ENCODE results near the gene SIK3. TPM values are rescaled to one million over a fixed set of nuclear protein-coding genes. Genes with fewer than 3 reads are reported as not detected.
A peak's percentile ranks its signal among the peaks of the same experiment; 100 is the strongest.

SIK3 gene
- total RNA-seq, 1 experiment from 2014 or later = 34.4 TPM

GRCh38 chr11:116812109-116812508 is 286.1 kb downstream of the SIK3 start:
- ATAC-seq (no peak), DNase-seq (ENCODE audit: low spot score) (no peak)
- Mint-ChIP-seq H3K27ac (no peak overlapping the region), H3K27me3 (ENCODE audit: low read depth) (no peaks in the 10 kb centered on the region), H3K36me3 (no peaks in the 10 kb centered on the region), H3K4me1 (no peaks in the 10 kb centered on the region), H3K9me3 (no peaks in the 10 kb centered on the region), H3K4me3 (no peak overlapping the region)
- CTCF ChIA-PET = no interaction called here
- POLR2A ChIA-PET = no interaction called here
- TF ChIP-seq AFF4 (CRISPR knock-in tag; IDR thresholded peaks at IDR 0.05; ENCODE audit: borderline replicate concordance) (no peak), HMGA2 (CRISPR knock-in tag; IDR thresholded peaks at IDR 0.05) (peak; percentile 92; the same call in 1 of the 2 replicates)

- Mint-ChIP-seq H3K36me3 (no peaks in the 10 kb centered on the region), H3K9me3 (no peaks in the 10 kb centered on the region), H3K27me3 (ENCODE audit: low read depth) (no peaks in the 10 kb centered on the region), H3K27ac (no peak overlapping the region), H3K4me3 (no peak overlapping the region), H3K4me1 (no peaks in the 10 kb centered on the region)
- POLR2A ChIA-PET = no interaction called here
- ATAC-seq (no peak), DNase-seq (ENCODE audit: low spot score) (no peak)
- CTCF ChIA-PET = interaction anchor here (0.6 to 1.0 kb wide), 4 partner anchors 20 to 558 kb away, joined by 3 to 5 read pairs (median 4); partner anchors contain the start of gene APOA5
- TF ChIP-seq STAT6 (CRISPR knock-in tag; conservative IDR thresholded peaks at IDR 0.05; ENCODE audit: low read depth) (no peak), ZNF281 (CRISPR knock-in tag; IDR thresholded peaks at IDR 0.05) (no peak), MXD4 (CRISPR knock-in tag; IDR thresholded peaks at IDR 0.05; ENCODE audit: borderline replicate concordance) (no peak), ZBTB43 (CRISPR knock-in tag; IDR thresholded peaks at IDR 0.05) (no peak), IRF2 (CRISPR knock-in tag; IDR thresholded peaks at IDR 0.05; ENCODE audit: borderline replicate concordance, low read depth) (no peak)
- TF ChIP-seq, protein P1, sequence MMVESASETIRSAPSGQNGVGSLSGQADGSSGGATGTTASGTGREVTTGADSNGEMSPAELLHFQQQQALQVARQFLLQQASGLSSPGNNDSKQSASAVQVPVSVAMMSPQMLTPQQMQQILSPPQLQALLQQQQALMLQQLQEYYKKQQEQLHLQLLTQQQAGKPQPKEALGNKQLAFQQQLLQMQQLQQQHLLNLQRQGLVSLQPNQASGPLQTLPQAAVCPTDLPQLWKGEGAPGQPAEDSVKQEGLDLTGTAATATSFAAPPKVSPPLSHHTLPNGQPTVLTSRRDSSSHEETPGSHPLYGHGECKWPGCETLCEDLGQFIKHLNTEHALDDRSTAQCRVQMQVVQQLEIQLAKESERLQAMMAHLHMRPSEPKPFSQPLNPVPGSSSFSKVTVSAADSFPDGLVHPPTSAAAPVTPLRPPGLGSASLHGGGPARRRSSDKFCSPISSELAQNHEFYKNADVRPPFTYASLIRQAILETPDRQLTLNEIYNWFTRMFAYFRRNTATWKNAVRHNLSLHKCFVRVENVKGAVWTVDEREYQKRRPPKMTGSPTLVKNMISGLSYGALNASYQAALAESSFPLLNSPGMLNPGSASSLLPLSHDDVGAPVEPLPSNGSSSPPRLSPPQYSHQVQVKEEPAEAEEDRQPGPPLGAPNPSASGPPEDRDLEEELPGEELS (CRISPR knock-in tag; IDR thresholded peaks at IDR 0.05) = no peak
- TF ChIP-seq, protein P2, sequence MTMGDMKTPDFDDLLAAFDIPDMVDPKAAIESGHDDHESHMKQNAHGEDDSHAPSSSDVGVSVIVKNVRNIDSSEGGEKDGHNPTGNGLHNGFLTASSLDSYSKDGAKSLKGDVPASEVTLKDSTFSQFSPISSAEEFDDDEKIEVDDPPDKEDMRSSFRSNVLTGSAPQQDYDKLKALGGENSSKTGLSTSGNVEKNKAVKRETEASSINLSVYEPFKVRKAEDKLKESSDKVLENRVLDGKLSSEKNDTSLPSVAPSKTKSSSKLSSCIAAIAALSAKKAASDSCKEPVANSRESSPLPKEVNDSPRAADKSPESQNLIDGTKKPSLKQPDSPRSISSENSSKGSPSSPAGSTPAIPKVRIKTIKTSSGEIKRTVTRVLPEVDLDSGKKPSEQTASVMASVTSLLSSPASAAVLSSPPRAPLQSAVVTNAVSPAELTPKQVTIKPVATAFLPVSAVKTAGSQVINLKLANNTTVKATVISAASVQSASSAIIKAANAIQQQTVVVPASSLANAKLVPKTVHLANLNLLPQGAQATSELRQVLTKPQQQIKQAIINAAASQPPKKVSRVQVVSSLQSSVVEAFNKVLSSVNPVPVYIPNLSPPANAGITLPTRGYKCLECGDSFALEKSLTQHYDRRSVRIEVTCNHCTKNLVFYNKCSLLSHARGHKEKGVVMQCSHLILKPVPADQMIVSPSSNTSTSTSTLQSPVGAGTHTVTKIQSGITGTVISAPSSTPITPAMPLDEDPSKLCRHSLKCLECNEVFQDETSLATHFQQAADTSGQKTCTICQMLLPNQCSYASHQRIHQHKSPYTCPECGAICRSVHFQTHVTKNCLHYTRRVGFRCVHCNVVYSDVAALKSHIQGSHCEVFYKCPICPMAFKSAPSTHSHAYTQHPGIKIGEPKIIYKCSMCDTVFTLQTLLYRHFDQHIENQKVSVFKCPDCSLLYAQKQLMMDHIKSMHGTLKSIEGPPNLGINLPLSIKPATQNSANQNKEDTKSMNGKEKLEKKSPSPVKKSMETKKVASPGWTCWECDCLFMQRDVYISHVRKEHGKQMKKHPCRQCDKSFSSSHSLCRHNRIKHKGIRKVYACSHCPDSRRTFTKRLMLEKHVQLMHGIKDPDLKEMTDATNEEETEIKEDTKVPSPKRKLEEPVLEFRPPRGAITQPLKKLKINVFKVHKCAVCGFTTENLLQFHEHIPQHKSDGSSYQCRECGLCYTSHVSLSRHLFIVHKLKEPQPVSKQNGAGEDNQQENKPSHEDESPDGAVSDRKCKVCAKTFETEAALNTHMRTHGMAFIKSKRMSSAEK (CRISPR knock-in tag; IDR thresholded peaks at IDR 0.05; ENCODE audit: borderline replicate concordance) = no peak
- TF ChIP-seq, protein P3, sequence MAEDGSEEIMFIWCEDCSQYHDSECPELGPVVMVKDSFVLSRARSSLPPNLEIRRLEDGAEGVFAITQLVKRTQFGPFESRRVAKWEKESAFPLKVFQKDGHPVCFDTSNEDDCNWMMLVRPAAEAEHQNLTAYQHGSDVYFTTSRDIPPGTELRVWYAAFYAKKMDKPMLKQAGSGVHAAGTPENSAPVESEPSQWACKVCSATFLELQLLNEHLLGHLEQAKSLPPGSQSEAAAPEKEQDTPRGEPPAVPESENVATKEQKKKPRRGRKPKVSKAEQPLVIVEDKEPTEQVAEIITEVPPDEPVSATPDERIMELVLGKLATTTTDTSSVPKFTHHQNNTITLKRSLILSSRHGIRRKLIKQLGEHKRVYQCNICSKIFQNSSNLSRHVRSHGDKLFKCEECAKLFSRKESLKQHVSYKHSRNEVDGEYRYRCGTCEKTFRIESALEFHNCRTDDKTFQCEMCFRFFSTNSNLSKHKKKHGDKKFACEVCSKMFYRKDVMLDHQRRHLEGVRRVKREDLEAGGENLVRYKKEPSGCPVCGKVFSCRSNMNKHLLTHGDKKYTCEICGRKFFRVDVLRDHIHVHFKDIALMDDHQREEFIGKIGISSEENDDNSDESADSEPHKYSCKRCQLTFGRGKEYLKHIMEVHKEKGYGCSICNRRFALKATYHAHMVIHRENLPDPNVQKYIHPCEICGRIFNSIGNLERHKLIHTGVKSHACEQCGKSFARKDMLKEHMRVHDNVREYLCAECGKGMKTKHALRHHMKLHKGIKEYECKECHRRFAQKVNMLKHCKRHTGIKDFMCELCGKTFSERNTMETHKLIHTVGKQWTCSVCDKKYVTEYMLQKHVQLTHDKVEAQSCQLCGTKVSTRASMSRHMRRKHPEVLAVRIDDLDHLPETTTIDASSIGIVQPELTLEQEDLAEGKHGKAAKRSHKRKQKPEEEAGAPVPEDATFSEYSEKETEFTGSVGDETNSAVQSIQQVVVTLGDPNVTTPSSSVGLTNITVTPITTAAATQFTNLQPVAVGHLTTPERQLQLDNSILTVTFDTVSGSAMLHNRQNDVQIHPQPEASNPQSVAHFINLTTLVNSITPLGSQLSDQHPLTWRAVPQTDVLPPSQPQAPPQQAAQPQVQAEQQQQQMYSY (CRISPR knock-in tag; IDR thresholded peaks at IDR 0.05) = no peak
- TF ChIP-seq, protein P4, sequence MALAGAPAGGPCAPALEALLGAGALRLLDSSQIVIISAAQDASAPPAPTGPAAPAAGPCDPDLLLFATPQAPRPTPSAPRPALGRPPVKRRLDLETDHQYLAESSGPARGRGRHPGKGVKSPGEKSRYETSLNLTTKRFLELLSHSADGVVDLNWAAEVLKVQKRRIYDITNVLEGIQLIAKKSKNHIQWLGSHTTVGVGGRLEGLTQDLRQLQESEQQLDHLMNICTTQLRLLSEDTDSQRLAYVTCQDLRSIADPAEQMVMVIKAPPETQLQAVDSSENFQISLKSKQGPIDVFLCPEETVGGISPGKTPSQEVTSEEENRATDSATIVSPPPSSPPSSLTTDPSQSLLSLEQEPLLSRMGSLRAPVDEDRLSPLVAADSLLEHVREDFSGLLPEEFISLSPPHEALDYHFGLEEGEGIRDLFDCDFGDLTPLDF (CRISPR knock-in tag; IDR thresholded peaks at IDR 0.05) = no peak
Measured at GRCh38 chr11:116811194-116811593, 287.0 kb downstream of the SIK3 start.

Measured in WTC11 (cell line).